Keratinocyte (primary cell): ENCODE data around the gene GPRC5B. TPM values are rescaled to one million over a fixed set of nuclear protein-coding genes. Genes with fewer than 3 reads are reported as not detected.

ENCODE experiments used
- DNase-seq: peaks from one replicate; pipeline ENCODE4 v3.0.0-alpha.2; 2011; ENCODE audit warnings: low read depth, missing footprints, low spot score
- FAIRE-seq: peaks from 2 replicates; lab custom pipeline; 2011; peaks lifted over from hg19 to GRCh38; lab: Jason Lieb, UNC
- H2AFZ ChIP-seq: 2 replicates; pipeline ENCODE4 v1.6.0; 2012; ENCODE audit warnings: low read length, control low read depth, inconsistent platforms; ENCODE audit not compliant: control insufficient read depth
- H3K27ac ChIP-seq: 2 replicates; pipeline ENCODE4 v1.5.1; 2011; ENCODE audit warnings: low read length; ENCODE audit not compliant: control insufficient read depth, insufficient read depth
- H3K27me3 ChIP-seq: 3 replicates; pipeline ENCODE4 v1.6.0; 2011; ENCODE audit warnings: low read length; ENCODE audit not compliant: control insufficient read depth, insufficient read depth; ENCODE audit errors: extremely low read depth
- H3K36me3 ChIP-seq, 2 experiments: 2 replicates in 1 of 2; 3 replicates in 1 of 2; pipeline ENCODE4 v1.5.1; 2011; ENCODE audit warnings: low read length in 2 of 2, mild to moderate bottlenecking in 1 of 2; ENCODE audit not compliant: control insufficient read depth in 2 of 2, insufficient read depth in 2 of 2; ENCODE audit errors: extremely low read depth in 1 of 2
- H3K4me1 ChIP-seq: 3 replicates; pipeline ENCODE4 v1.5.1; 2011; ENCODE audit warnings: low read length; ENCODE audit not compliant: control insufficient read depth, insufficient read depth; ENCODE audit errors: extremely low read depth
- H3K4me2 ChIP-seq: 3 replicates; pipeline ENCODE4 v1.6.0; 2011; ENCODE audit warnings: low read depth, low read length; ENCODE audit not compliant: control insufficient read depth, insufficient read depth; ENCODE audit errors: extremely low read depth
- H3K4me3 ChIP-seq, 3 experiments: fragments of 200-600 bp in 1 of 3; sonication (generic) in 1 of 3; 2 replicates in 2 of 3; 3 replicates in 1 of 3; pipeline ENCODE4 v1.5.1; 2011 to 2016; ENCODE audit warnings: low read length in 3 of 3, mild to moderate bottlenecking in 3 of 3, control low read depth in 2 of 3, inconsistent platforms in 1 of 3, low read depth in 1 of 3, mixed read lengths in 1 of 3, mixed run types in 1 of 3, moderate library complexity in 1 of 3; ENCODE audit not compliant: control insufficient read depth in 2 of 3, insufficient read depth in 2 of 3; ENCODE audit errors: extremely low read depth in 1 of 3
- H3K79me2 ChIP-seq: 2 replicates; pipeline ENCODE4 v1.6.0; 2012; ENCODE audit warnings: low read length; ENCODE audit not compliant: control insufficient read depth, insufficient read depth
- H3K9ac ChIP-seq: 3 replicates; pipeline ENCODE4 v1.6.0; 2011; ENCODE audit warnings: low read length; ENCODE audit not compliant: control insufficient read depth, insufficient read depth; ENCODE audit errors: extremely low read depth
- H3K9me1 ChIP-seq: 3 replicates; pipeline ENCODE4 v1.6.0; 2011; ENCODE audit warnings: low read length; ENCODE audit not compliant: control insufficient read depth, insufficient read depth; ENCODE audit errors: extremely low read depth
- H3K9me3 ChIP-seq: 2 replicates; pipeline ENCODE4 v1.5.1; 2012; ENCODE audit warnings: low read depth, low read length; ENCODE audit not compliant: control insufficient read depth
- H4K20me1 ChIP-seq: 3 replicates; pipeline ENCODE4 v1.6.0; 2011; ENCODE audit warnings: low read length; ENCODE audit not compliant: control insufficient read depth, insufficient read depth; ENCODE audit errors: extremely low read depth
- EZH2 ChIP-seq: IDR thresholded peaks from one replicate; pipeline ENCODE4 v1.6.1; 2012; ENCODE audit warnings: inconsistent platforms, mild to moderate bottlenecking, low read length, moderate library complexity
- dilution Hi-C: fragments of 300-500 bp; cut with MboI; formaldehyde crosslinking; loops from one replicate; pipeline ENCODE4 v1.7.0; 2020; ENCODE audit warnings: low sequenced_read_pairs; ENCODE audit not compliant: extremely low pct_ligation_motif_present
- polyA plus RNA-seq, 5 experiments: library from polyadenylated mRNA; depleted of rRNA in 3 of 5; stranded (reverse) in 3 of 5; stranded (forward) in 1 of 5; unstranded in 1 of 5; fragments of >200 nt; gene quantifications; 1 replicate in 1 of 5; 2 replicates in 3 of 5; 3 replicates in 1 of 5; pipeline versions ENCODE4 v1.2.1 to v1.2.3, GENCODE V29; 2011 to 2012; ENCODE audit warnings: missing spikeins in 2 of 5, low read depth in 1 of 5, low replicate concordance in 1 of 5
- TF ChIP-seq, protein P1 (sequence below), 3 experiments: IDR thresholded peaks in 1 of 3; conservative IDR thresholded peaks in 1 of 3; optimal IDR thresholded peaks in 1 of 3; 2 replicates in 2 of 3; 3 replicates in 1 of 3; pipeline versions ENCODE3 to v1.5.1; 2011; ENCODE audit warnings: low read length in 3 of 3, mild to moderate bottlenecking in 3 of 3, moderate library complexity in 2 of 3, control low read depth in 1 of 3, inconsistent platforms in 1 of 3; ENCODE audit not compliant: insufficient read depth in 2 of 3; ENCODE audit errors: extremely low read depth in 1 of 3

GPRC5B gene
- polyA plus RNA-seq, 1 donor (not counting 4 experiments of a cell fraction or from before 2014, with no cell fraction given), result 0.03 TPM

DNA sequence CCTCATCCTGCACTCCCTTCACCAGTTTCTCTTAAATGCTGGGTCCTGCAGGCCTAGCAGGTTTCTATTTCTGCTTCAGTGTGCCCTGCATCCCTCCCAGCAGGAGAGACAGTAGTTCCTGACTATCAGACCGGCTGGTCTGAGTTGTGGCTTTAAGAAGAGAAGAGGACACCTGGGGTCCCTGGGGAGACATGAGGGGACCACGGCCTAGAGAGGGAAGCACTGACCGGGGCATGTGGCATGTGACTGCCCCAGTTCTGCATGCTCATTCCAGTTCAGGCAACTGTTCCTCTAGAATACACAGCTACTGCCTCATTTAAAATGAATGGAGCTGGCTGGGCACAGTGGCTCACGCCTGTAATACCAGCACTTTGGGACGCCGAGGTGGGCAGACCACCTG, 61.3 kb downstream of the GPRC5B start:
- FAIRE-seq (no peak), DNase-seq (no peak)
- H4K20me1 ChIP-seq, result no peaks in the 10 kb centered on the region
- H3K4me3 ChIP-seq, result no peak overlapping the region
- no peaks in the 10 kb centered on the region for H3K36me3 ChIP-seq
- TF ChIP-seq, protein P1, sequence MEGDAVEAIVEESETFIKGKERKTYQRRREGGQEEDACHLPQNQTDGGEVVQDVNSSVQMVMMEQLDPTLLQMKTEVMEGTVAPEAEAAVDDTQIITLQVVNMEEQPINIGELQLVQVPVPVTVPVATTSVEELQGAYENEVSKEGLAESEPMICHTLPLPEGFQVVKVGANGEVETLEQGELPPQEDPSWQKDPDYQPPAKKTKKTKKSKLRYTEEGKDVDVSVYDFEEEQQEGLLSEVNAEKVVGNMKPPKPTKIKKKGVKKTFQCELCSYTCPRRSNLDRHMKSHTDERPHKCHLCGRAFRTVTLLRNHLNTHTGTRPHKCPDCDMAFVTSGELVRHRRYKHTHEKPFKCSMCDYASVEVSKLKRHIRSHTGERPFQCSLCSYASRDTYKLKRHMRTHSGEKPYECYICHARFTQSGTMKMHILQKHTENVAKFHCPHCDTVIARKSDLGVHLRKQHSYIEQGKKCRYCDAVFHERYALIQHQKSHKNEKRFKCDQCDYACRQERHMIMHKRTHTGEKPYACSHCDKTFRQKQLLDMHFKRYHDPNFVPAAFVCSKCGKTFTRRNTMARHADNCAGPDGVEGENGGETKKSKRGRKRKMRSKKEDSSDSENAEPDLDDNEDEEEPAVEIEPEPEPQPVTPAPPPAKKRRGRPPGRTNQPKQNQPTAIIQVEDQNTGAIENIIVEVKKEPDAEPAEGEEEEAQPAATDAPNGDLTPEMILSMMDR (optimal IDR thresholded peaks at IDR 0.05 in 1 of 3, IDR thresholded peaks at IDR 0.05 in 1 of 3, conservative IDR thresholded peaks at IDR 0.05 in 1 of 3; ENCODE audit: extremely low read depth in 1 of 3, insufficient read depth in 2 of 3, low read length in 3 of 3), result no peak
- TF ChIP-seq EZH2, result no peak
- no peak overlapping the region for H2AFZ ChIP-seq
- dilution Hi-C loops, result no loop called here
- no peaks in the 10 kb centered on the region for H3K79me2 ChIP-seq
- no peak overlapping the region for H3K9ac ChIP-seq
- no peaks in the 10 kb centered on the region for H3K9me3 ChIP-seq
- H3K27ac ChIP-seq, result no peak overlapping the region
- H3K4me1 ChIP-seq, result no peaks in the 10 kb centered on the region
- H3K4me2 ChIP-seq, result no peak overlapping the region
- H3K9me1 ChIP-seq, result no peaks in the 10 kb centered on the region
- no peaks in the 10 kb centered on the region for H3K27me3 ChIP-seq

DNA sequence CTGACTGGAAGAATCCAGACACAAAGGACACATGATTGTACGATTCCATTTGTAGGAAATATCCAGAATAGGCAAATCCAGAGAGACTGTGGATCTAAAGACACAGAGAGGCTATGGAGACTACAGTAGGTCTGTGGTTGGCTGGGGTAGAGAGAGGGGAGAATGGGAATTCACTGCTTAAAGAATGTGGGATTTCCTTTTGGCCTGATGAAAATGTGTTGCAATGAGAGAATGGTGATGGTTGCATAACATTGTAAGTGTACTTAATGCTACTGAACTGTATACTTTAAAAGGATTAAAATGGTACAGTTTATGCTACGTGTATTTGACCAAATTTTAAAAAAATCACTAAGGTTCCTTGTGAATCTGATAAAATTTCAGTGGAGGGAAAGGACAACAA, 62.1 kb downstream of the GPRC5B start:
- H3K27me3 ChIP-seq, result no peaks in the 10 kb centered on the region
- no peak for TF ChIP-seq EZH2
- TF ChIP-seq, protein P1 (optimal IDR thresholded peaks at IDR 0.05 in 1 of 3, IDR thresholded peaks at IDR 0.05 in 1 of 3, conservative IDR thresholded peaks at IDR 0.05 in 1 of 3; ENCODE audit: extremely low read depth in 1 of 3, insufficient read depth in 2 of 3, low read length in 3 of 3), result no peak
- no peak overlapping the region for H3K9ac ChIP-seq
- H3K4me2 ChIP-seq, result no peak overlapping the region
- H3K79me2 ChIP-seq, result no peaks in the 10 kb centered on the region
- dilution Hi-C loops, result no loop called here
- H3K4me3 ChIP-seq, result no peak overlapping the region
- H4K20me1 ChIP-seq, result no peaks in the 10 kb centered on the region
- H3K9me1 ChIP-seq, result no peaks in the 10 kb centered on the region
- no peak for FAIRE-seq
- no peaks in the 10 kb centered on the region for H3K4me1 ChIP-seq
- no peak overlapping the region for H2AFZ ChIP-seq
- H3K36me3 ChIP-seq, result no peaks in the 10 kb centered on the region
- DNase-seq, result no peak
- no peaks in the 10 kb centered on the region for H3K9me3 ChIP-seq
- H3K27ac ChIP-seq, result no peak overlapping the region
